CD14-positive monocyte (primary cell): ENCODE measurements around the gene YAF2. TPM values are rescaled to one million over a fixed set of nuclear protein-coding genes. Genes with fewer than 3 reads are reported as not detected.

ENCODE experiments used
- DNase-seq, 3 donors: peaks; one replicate each; pipeline ENCODE4 v3.0.0-alpha.2; 2011 to 2022
- H2AFZ ChIP-seq: 2 replicates; pipeline ENCODE4 v1.6.0; 2012; ENCODE audit warnings: mild to moderate bottlenecking, low read depth, low read length, inconsistent platforms; ENCODE audit not compliant: insufficient read depth, poor library complexity, severe bottlenecking
- H3K27ac ChIP-seq, 2 donors: 1 replicate in 1 of 2; 2 replicates in 1 of 2; pipeline ENCODE4 v1.5.1; 2012 to 2013; ENCODE audit warnings: low read length in 2 of 2, control low read depth in 1 of 2, inconsistent platforms in 1 of 2, low read depth in 1 of 2, mild to moderate bottlenecking in 1 of 2
- H3K27me3 ChIP-seq, 2 donors: one replicate each; pipeline versions ENCODE4 v1.6.0 to v1.6.1; 2011 to 2013; ENCODE audit warnings: low read length in 2 of 2; ENCODE audit not compliant: control insufficient read depth in 2 of 2, insufficient read depth in 2 of 2
- H3K36me3 ChIP-seq, 2 donors: replicated peaks in 1 of 2; 1 replicate in 1 of 2; 2 replicates in 1 of 2; pipeline versions ENCODE4 v1.5.1 to v1.6.1; 2012 to 2013; ENCODE audit warnings: low read length in 2 of 2, control low read depth in 1 of 2, inconsistent platforms in 1 of 2, mild to moderate bottlenecking in 1 of 2; ENCODE audit not compliant: insufficient read depth in 2 of 2, control insufficient read depth in 1 of 2
- H3K4me1 ChIP-seq, 2 donors: 1 replicate in 1 of 2; 2 replicates in 1 of 2; pipeline versions ENCODE4 v1.5.1 to v1.6.1; 2012 to 2013; ENCODE audit warnings: low read length in 2 of 2, control low read depth in 1 of 2, inconsistent platforms in 1 of 2, mild to moderate bottlenecking in 1 of 2, moderate library complexity in 1 of 2; ENCODE audit not compliant: insufficient read depth in 2 of 2, control insufficient read depth in 1 of 2
- H3K4me2 ChIP-seq: replicated peaks from 2 replicates; pipeline ENCODE3; 2012; ENCODE audit warnings: low read length, moderate library complexity, mild to moderate bottlenecking; ENCODE audit not compliant: poor library complexity, severe bottlenecking; ENCODE audit errors: extremely low read depth
- H3K4me3 ChIP-seq, 3 experiments: fragments of 200-600 bp in 1 of 3; sonication (generic) in 1 of 3; replicated peaks in 1 of 3; 1 replicate in 2 of 3; 2 replicates in 1 of 3; pipeline ENCODE4 v1.5.1; 2011 to 2013; ENCODE audit warnings: low read length in 3 of 3, mild to moderate bottlenecking in 3 of 3, control low read depth in 2 of 3, low read depth in 2 of 3, inconsistent platforms in 1 of 3, moderate library complexity in 1 of 3
- H3K79me2 ChIP-seq: 2 replicates; pipeline ENCODE4 v1.6.0; 2012; ENCODE audit warnings: mild to moderate bottlenecking, control low read depth, inconsistent platforms, low read length, moderate library complexity; ENCODE audit not compliant: insufficient read depth
- H3K9ac ChIP-seq: 2 replicates; pipeline ENCODE4 v1.6.0; 2017; ENCODE audit warnings: low read length, mild to moderate bottlenecking; ENCODE audit not compliant: insufficient read depth, poor library complexity, severe bottlenecking
- H3K9me3 ChIP-seq, 2 donors: replicated peaks in 1 of 2; 1 replicate in 1 of 2; 2 replicates in 1 of 2; pipeline versions ENCODE4 v1.5.1 to v1.6.1; 2012 to 2013; ENCODE audit warnings: low read length in 2 of 2, control low read depth in 1 of 2; ENCODE audit not compliant: control insufficient read depth in 1 of 2, insufficient read depth in 1 of 2
- H4K20me1 ChIP-seq: 2 replicates; pipeline ENCODE4 v1.6.0; 2012; ENCODE audit warnings: mild to moderate bottlenecking, low read length, control low read depth, moderate library complexity; ENCODE audit not compliant: insufficient read depth
- H3K27ac Mint-ChIP-seq, 7 donors: one replicate each; pipeline ENCODE4 v1.8.0; 2020; ENCODE audit warnings: mild to moderate bottlenecking in 7 of 7, mixed read lengths in 7 of 7, moderate library complexity in 6 of 7, inconsistent platforms in 2 of 7
- H3K27me3 Mint-ChIP-seq, 3 donors: one replicate each; pipeline ENCODE4 v1.8.0; 2021 to 2022; ENCODE audit warnings: low read depth in 3 of 3, mild to moderate bottlenecking in 3 of 3, mixed read lengths in 3 of 3, moderate library complexity in 3 of 3, inconsistent platforms in 1 of 3
- H3K36me3 Mint-ChIP-seq, 2 donors: one replicate each; pipeline ENCODE4 v1.8.0; 2020; ENCODE audit warnings: mixed read lengths in 2 of 2, inconsistent platforms in 1 of 2, mild to moderate bottlenecking in 1 of 2
- H3K4me1 Mint-ChIP-seq: one replicate; pipeline ENCODE4 v1.8.0; 2020; ENCODE audit warnings: mild to moderate bottlenecking, mixed read lengths
- H3K4me3 Mint-ChIP-seq, 2 donors: one replicate each; pipeline ENCODE4 v1.8.0; 2020; ENCODE audit warnings: mild to moderate bottlenecking in 2 of 2, mixed read lengths in 2 of 2, moderate library complexity in 1 of 2
- H3K9me3 Mint-ChIP-seq, 7 donors: one replicate each; pipeline ENCODE4 v1.8.0; 2020 to 2022; ENCODE audit warnings: mixed read lengths in 7 of 7, mild to moderate bottlenecking in 6 of 7, moderate library complexity in 6 of 7, inconsistent platforms in 2 of 7
- CTCF ChIP-seq: fragments of 200-600 bp; IDR thresholded peaks from one replicate; pipeline ENCODE4 v1.8.0; 2022; ENCODE audit warnings: antibody characterized with exemption, mild to moderate bottlenecking
- WGBS: methylation state at CpG from one replicate; pipeline ENCODE4 v1.1.5; 2013; ENCODE audit warnings: missing lambda C conversion rate; ENCODE audit not compliant: insufficient coverage; 5-methylcytosine and 5-hydroxymethylcytosine counted together
- intact Hi-C, 2 donors: fragments of 100-400 bp; cut with micrococcal nuclease; formaldehyde crosslinking; loops; one replicate each; pipeline versions ENCODE4 v1.15.0 to v1.15.1; 2023
- polyA plus RNA-seq, 3 donors: library from polyadenylated mRNA; depleted of rRNA in 1 of 3; unstranded in 2 of 3; stranded (reverse) in 1 of 3; fragments of 300-500 nt in 2 of 3; fragments of >200 nt in 1 of 3; fragmentation: Illumina TruSeq in 2 of 3; gene quantifications; 1 replicate in 2 of 3; 2 replicates in 1 of 3; pipeline ENCODE4 v1.2.3, GENCODE V29; 2012 to 2021

Gene YAF2
- polyA plus RNA-seq, 3 donors = 6.2 to 11.0 (median 8.5) TPM

GRCh38 chr12:42156232-42156631, 81.8 kb downstream of the YAF2 start:
- Histone ChIP-seq H3K79me2 (no peaks in the 10 kb centered on the region), H3K36me3 (peaks cover 23 to 44% of the 10 kb centered on the region in 2 donors), H4K20me1 (no peaks in the 10 kb centered on the region), H3K4me2 (no peak overlapping the region), H3K4me1 (no peaks in the 10 kb centered on the region), H3K4me3 (no peak overlapping the region), H3K9ac (no peak overlapping the region), H3K27ac (no peak overlapping the region), H3K9me3 (no peaks in the 10 kb centered on the region), H2AFZ (no peak overlapping the region), H3K27me3 (no peaks in the 10 kb centered on the region)
- H3K27me3 Mint-ChIP-seq = peaks cover 0 to 2% (median 2%) of the 10 kb centered on the region in 3 donors
- H3K4me3 Mint-ChIP-seq = no peak overlapping the region
- H3K4me1 Mint-ChIP-seq = no peaks in the 10 kb centered on the region
- TF ChIP-seq CTCF = no peak
- intact Hi-C loops = no loop called here
- H3K36me3 Mint-ChIP-seq = peaks cover 15 to 19% of the 10 kb centered on the region in 2 donors
- no CpG with 5 or more reads among the region's 2 CpGs for WGBS
- H3K27ac Mint-ChIP-seq = no peak overlapping the region
- no peak for DNase-seq
- H3K9me3 Mint-ChIP-seq = no peaks in the 10 kb centered on the region

- DNase-seq = no peak
- Histone ChIP-seq H3K27ac (no peak overlapping the region), H4K20me1 (peaks cover 20% of the 10 kb centered on the region), H3K9me3 (no peaks in the 10 kb centered on the region), H3K36me3 (no peaks in the 10 kb centered on the region), H3K27me3 (no peaks in the 10 kb centered on the region), H2AFZ (peak overlapping the region; percentile 89), H3K79me2 (peaks cover 35% of the 10 kb centered on the region), H3K4me1 (peaks cover 16 to 34% of the 10 kb centered on the region in 2 donors), H3K9ac (no peak overlapping the region), H3K4me2 (peak overlapping the region; percentile 82), H3K4me3 (peak overlapping the region in 1 of 3 experiments; percentile 82)
- Mint-ChIP-seq H3K27me3 (peaks cover 0 to 3% (median 3%) of the 10 kb centered on the region in 3 donors), H3K4me3 (peak overlapping the region; percentile 79 to 93), H3K4me1 (peaks cover 35% of the 10 kb centered on the region), H3K36me3 (peaks cover 0 to 3% of the 10 kb centered on the region in 2 donors), H3K9me3 (no peaks in the 10 kb centered on the region), H3K27ac (peak overlapping the region in 4 of 7 donors; percentile 0 to 86 (median 63))
- intact Hi-C loops = loop anchor here (10.0 kb wide), 2 partner anchors 89 to 179 kb away; partner anchors contain the start of genes PPHLN1 (in 1 of the 2), YAF2 (in 1 of the 2) and ZCRB1 (in 1 of the 2)
- TF ChIP-seq CTCF = no peak
- WGBS = 74% methylated on average over 9 of the region's 11 CpGs
These were observed 92.4 kb downstream of the YAF2 start for GRCh38 chr12:42145552-42146215.
